Glutamatergic neuron (in vitro differentiated cells): Measurements from ENCODE around the gene CLSTN2. TPM values are rescaled to one million over a fixed set of nuclear protein-coding genes. Genes with fewer than 3 reads are reported as not detected.
"Not testable (repeated sequence)": the region's sequence is repeated elsewhere in the genome, so short reads cannot be mapped to it uniquely, and the experiment has no call there.

ENCODE experiments used
- DNase-seq: peaks from one replicate; pipeline ENCODE4 v3.0.0; 2022
- H3K27ac Mint-ChIP-seq: one replicate; pipeline ENCODE4 v1.8.0; 2020; ENCODE audit warnings: mild to moderate bottlenecking, mixed read lengths, inconsistent platforms; ENCODE audit not compliant: unreplicated experiment
- H3K27me3 Mint-ChIP-seq: one replicate; pipeline ENCODE4 v1.8.0; 2020; ENCODE audit warnings: mild to moderate bottlenecking, moderate library complexity, mixed read lengths, inconsistent platforms; ENCODE audit not compliant: unreplicated experiment
- H3K36me3 Mint-ChIP-seq: one replicate; pipeline ENCODE4 v1.8.0; 2020; ENCODE audit warnings: mild to moderate bottlenecking, mixed read lengths, inconsistent platforms; ENCODE audit not compliant: unreplicated experiment
- H3K4me1 Mint-ChIP-seq: one replicate; pipeline ENCODE4 v1.8.0; 2020; ENCODE audit warnings: mild to moderate bottlenecking, low read depth, mixed read lengths, inconsistent platforms; ENCODE audit not compliant: unreplicated experiment
- H3K4me3 Mint-ChIP-seq: one replicate; pipeline ENCODE4 v1.8.0; 2020; ENCODE audit warnings: mild to moderate bottlenecking, mixed read lengths, inconsistent platforms; ENCODE audit not compliant: unreplicated experiment
- H3K9me3 Mint-ChIP-seq: one replicate; pipeline ENCODE4 v1.8.0; 2020; ENCODE audit warnings: mild to moderate bottlenecking, moderate library complexity, mixed read lengths, inconsistent platforms; ENCODE audit not compliant: unreplicated experiment
- total RNA-seq: library from RNA; stranded (reverse); fragmentation: NEBNext Ultra II Directional; extraction: Animal tissue kit (Norgen Biotek cat#: 25700); gene quantifications from one replicate; pipeline ENCODE4 v1.2.1, GENCODE V29; 2021; ENCODE audit not compliant: unreplicated experiment
- TF ChIP-seq, protein P1 (sequence below): fragments of 200-600 bp; sonication (generic); IDR thresholded peaks from one replicate; pipeline ENCODE4 v1.5.0; 2021; ENCODE audit not compliant: partially characterized antibody, unreplicated experiment

The CLSTN2 gene
- total RNA-seq, 1 donor from 2014 or later: 3.1 TPM

DNA sequence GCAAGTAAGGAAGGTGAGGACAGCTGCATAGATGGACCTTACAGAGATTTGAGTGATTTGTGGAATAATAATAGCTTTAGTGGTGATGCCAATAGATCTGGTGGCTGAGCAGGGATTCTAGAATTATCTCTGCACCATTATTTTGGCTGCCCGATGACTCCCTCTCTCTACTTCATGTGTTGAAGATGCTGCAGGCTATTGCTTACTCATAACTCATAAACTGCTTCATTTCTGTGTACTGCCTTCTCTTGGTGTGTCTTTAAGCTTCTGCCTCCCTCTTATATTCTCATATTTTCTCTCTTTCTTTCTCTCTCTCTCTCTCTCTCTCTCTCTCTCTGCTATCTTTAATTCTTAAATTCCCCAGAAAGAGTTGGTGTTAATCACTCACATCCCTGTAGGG is 486.9 kb downstream of the CLSTN2 start:
- H3K27me3 Mint-ChIP-seq: no peaks in the 10 kb centered on the region
- H3K4me3 Mint-ChIP-seq: no peak overlapping the region
- H3K36me3 Mint-ChIP-seq: no peaks in the 10 kb centered on the region
- H3K9me3 Mint-ChIP-seq: no peaks in the 10 kb centered on the region
- no peak overlapping the region for H3K27ac Mint-ChIP-seq
- TF ChIP-seq, protein P1, sequence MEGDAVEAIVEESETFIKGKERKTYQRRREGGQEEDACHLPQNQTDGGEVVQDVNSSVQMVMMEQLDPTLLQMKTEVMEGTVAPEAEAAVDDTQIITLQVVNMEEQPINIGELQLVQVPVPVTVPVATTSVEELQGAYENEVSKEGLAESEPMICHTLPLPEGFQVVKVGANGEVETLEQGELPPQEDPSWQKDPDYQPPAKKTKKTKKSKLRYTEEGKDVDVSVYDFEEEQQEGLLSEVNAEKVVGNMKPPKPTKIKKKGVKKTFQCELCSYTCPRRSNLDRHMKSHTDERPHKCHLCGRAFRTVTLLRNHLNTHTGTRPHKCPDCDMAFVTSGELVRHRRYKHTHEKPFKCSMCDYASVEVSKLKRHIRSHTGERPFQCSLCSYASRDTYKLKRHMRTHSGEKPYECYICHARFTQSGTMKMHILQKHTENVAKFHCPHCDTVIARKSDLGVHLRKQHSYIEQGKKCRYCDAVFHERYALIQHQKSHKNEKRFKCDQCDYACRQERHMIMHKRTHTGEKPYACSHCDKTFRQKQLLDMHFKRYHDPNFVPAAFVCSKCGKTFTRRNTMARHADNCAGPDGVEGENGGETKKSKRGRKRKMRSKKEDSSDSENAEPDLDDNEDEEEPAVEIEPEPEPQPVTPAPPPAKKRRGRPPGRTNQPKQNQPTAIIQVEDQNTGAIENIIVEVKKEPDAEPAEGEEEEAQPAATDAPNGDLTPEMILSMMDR: no peak
- no peak for DNase-seq
- H3K4me1 Mint-ChIP-seq: no peaks in the 10 kb centered on the region

DNA sequence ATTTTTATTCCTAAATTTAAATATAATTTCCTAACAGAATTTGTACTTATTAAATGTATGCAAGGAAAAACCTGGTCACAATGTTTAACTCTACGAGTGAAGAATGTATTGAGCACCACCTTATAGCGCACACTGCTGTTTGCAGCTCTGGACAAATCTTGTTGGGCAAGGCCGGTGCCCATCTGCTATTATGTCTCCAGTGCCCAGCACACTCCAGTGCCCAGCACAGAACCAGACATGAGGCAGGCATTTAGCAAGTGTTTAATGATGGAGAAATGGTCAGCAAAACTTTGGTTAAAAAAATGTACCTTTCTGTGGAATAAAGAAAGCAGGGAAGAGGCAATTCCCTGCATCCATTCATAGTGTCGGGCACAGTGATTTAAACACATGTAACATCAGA is 488.2 kb downstream of the CLSTN2 start:
- TF ChIP-seq, protein P1: no peak
- H3K4me1 Mint-ChIP-seq: no peaks in the 10 kb centered on the region
- H3K36me3 Mint-ChIP-seq: no peaks in the 10 kb centered on the region
- no peaks in the 10 kb centered on the region for H3K9me3 Mint-ChIP-seq
- H3K27me3 Mint-ChIP-seq: no peaks in the 10 kb centered on the region
- H3K4me3 Mint-ChIP-seq: no peak overlapping the region
- no peak for DNase-seq
- no peak overlapping the region for H3K27ac Mint-ChIP-seq

DNA sequence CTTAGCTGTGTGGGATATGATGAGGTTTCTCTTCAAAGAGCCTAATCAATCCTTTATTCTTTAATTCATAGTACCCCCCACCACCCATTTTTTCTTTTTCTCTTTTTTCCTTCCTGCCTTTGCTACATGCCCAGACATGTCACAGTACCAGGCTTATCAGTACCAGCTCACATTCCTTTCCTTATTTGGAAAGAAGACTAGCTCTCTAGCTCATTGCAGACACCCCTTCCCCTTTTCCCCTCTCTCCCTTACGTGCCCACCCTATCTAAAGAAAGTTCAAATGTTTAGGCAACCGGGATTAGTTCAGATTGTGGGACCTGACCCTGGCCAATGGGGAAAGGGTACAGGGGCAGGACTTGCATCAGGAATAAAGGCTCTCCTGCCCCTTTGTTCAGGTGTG is 488.6 kb downstream of the CLSTN2 start:
- H3K27ac Mint-ChIP-seq, H3K36me3 Mint-ChIP-seq, H3K27me3 Mint-ChIP-seq, H3K4me1 Mint-ChIP-seq, H3K9me3 Mint-ChIP-seq, DNase-seq, H3K4me3 Mint-ChIP-seq: not testable (repeated sequence)

DNA sequence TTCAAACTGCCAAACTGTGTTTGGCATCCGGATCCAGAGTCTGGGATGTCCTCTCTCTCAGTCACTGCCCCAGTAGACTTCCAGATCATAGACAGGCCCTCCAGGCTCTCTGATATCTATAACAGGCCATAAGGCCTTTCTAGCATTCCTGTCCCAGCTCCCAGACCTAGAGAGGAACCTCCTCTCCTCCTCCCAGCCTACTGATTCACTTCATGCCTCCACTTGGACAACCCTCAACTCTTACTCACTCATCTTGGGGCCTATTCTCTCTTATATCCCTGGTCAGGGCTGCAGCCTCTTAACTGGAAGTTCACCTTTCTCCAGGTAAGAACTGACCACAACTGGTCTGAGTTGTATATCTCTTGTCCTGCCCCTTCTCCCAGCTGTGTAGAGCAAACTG is 489.2 kb downstream of the CLSTN2 start:
- Mint-ChIP-seq H3K9me3 (no peaks in the 10 kb centered on the region), H3K4me3 (no peak overlapping the region), H3K4me1 (no peaks in the 10 kb centered on the region), H3K27me3 (no peaks in the 10 kb centered on the region), H3K27ac (no peak overlapping the region), H3K36me3 (no peaks in the 10 kb centered on the region)
- TF ChIP-seq, protein P1: no peak
- DNase-seq: no peak

DNA sequence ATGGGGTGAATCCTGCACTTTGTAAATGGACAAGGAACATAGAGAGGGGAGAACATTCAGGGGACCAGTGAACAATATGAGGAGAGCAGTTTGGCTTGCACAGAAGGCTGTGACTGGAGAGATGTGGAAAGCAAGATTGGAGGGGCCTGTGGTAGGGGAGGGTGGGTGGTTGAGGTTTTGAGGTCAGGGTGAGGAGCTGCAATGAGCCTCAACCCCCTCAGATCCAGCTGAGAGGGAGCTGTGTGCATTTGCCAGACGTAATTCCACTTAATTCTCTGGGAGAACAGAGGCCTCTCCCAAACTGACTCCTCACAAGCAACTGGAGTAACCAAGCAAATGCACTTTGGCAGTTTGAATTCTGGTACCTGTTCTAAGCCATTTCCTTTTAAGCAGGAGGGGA is 489.7 kb downstream of the CLSTN2 start:
- no peaks in the 10 kb centered on the region for H3K4me1 Mint-ChIP-seq
- no peaks in the 10 kb centered on the region for H3K9me3 Mint-ChIP-seq
- H3K36me3 Mint-ChIP-seq: no peaks in the 10 kb centered on the region
- DNase-seq: no peak
- H3K27ac Mint-ChIP-seq: no peak overlapping the region
- H3K27me3 Mint-ChIP-seq: no peaks in the 10 kb centered on the region
- TF ChIP-seq, protein P1: no peak
- no peak overlapping the region for H3K4me3 Mint-ChIP-seq

DNA sequence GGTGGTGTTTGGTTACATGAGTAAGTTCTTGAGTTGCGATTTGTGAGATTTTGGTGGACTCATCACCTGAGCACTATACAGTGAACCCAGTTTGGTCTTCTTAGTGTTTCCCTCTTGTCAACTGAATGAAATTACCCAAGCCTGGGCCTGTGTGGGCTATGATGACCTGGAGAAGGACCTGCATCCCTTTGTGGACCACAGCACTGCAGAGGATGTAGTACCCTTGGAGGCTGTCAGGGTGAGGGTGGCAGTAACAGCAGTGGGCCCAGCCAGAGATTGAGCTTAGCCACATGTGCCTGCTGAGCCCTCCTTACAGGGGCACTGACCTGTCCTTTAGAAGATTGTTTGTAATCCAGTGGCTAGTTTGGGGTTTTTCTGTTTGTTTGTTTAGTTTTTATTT is 492.8 kb downstream of the CLSTN2 start:
- H3K4me3 Mint-ChIP-seq: no peak overlapping the region
- TF ChIP-seq, protein P1: no peak
- no peak overlapping the region for H3K27ac Mint-ChIP-seq
- DNase-seq: no peak
- no peaks in the 10 kb centered on the region for H3K36me3 Mint-ChIP-seq
- peaks cover 2% of the 10 kb centered on the region for H3K9me3 Mint-ChIP-seq
- H3K4me1 Mint-ChIP-seq: peaks cover 8% of the 10 kb centered on the region
- no peaks in the 10 kb centered on the region for H3K27me3 Mint-ChIP-seq
